GM21717 (cell line): ENCODE results near the gene ADPRS.

Experiments used
- ATAC-seq: cut with Tn5 transposase; IDR thresholded peaks from one replicate; pipeline ENCODE4 v1.9.1; 2021; ENCODE audit warnings: mild to moderate bottlenecking, moderate library complexity; ENCODE audit not compliant: unreplicated experiment

ADPRS gene

DNA sequence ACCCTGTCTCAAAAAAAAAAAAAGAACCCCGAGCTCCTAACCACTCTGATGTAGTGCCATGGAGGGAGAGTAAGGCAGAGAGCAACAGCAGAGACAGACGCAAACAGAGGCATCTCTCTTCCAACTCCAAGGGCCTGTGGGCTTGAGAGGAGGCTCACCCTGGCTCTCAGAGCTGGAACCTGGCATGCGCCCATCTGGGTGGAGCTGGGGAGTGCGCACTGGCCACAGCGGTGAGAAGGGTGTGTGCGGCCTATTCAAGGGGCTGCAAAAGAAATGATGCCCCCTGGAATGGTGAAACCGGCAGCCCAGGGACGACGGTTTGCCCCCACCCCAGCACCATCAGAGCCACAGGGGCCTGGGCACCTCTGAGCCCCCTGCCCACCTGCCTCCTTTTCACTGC lies 18.7 kb downstream of the ADPRS start:
- no peak for ATAC-seq

DNA sequence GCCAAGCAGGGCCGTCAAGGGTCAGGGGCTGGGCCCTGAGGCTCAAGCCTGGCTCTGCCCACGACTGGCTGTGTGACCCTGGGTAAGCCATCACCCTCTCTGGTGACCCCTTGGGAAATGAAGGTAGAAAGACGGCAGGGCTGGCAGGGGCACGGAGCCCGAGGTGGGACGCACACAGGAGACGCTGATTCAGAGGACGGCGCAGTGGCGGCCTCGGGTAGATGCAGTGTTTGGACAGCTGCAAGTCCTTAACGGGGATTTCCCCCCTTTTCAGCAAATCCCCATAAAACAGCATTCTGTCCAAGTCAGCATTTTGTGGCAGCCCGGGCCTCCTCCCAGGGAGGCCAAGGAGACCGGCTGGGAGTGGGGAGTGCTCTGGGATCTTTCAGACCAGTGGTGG lies 19.6 kb downstream of the ADPRS start:
- ATAC-seq = no peak

DNA sequence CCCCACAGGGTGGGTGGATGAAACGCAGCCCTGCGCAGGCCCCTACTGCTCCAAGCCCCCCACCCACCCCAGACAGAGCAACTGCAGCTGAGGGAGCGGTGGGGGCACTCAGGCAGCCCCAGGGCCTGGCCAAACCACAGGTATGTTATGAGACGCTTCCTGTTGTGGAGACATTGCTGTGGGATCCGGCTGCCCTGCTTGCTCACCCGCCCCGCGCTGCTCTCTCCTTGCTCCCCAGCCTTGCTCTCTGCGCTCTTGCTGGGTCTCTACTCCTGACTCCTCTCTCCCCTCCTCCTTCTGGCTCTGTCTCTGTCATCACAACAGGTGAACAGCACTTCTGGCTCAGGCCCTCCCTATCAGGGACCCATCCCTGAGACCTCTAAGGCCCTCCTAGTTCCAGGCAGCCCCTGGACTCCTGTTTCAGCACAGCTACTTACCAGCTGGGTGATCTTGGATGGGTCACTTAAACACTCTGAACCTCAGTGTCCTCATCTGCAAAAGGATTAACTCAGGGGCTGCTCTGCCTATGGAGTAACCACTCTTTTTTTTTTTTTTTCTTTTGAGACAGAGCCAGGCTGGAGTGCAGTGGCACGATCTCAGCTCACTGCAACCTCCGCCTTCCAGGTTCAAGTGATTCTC lies 20.5 kb downstream of the ADPRS start:
- ATAC-seq = no peak

DNA sequence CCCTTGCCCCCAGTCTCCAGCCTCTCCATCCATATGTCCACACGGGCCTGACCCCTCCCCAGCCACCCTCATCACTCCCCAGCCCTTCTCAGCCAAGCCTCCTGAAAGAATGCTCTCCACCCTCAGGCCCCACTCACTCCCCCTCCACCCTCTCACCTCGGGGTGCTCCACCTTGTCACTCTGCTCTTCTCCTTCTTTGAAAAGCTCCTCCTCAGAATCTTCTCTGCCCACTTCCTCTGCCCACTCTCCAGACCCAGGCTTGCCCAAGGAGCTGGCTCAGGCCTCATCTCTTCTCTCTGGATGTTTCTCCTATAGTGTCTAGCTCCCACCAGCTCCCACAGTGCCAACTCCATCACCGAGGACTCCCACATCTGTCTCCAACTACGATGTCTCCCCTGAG lies 22.5 kb downstream of the ADPRS start:
- ATAC-seq = no peak

DNA sequence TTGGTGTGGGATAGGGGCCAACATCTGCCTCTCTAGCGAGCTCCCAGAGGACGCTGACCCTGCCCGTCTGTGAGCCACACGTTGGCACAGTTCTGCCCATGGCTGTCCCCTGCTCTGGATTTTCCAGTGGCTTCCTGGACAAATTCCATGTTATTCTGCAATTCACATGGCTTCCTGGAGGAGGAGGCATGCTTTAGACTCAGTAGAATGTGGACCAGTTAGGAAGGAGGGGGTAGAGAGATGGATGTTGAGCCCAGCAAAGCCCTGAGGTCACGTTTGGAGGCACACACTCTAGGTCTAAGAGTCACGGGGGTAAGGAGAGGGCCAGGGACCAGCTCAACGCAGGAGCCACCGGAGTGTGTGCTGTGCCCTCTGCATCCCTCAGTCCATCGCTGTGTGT lies 24.1 kb downstream of the ADPRS start:
- no peak for ATAC-seq

DNA sequence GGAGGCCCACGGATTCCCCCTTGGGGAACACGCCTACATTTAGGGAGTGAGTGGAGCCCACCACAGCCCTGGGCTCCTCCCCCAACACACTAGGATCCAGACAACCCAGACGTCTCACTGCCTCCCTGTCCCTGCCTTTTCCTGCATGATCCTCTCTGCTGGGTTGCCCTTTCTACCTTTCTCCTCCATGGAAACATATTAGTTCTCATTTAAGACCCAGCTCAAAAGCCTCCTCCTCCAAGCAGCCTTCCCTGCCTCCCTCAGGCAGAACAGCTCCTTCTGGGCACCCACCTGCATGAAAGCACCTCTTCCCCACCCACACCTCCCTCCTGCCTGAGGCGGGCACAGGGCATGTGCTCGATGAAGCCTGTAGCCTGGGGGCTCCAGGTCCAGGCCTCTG lies 25.7 kb downstream of the ADPRS start:
- no peak for ATAC-seq

DNA sequence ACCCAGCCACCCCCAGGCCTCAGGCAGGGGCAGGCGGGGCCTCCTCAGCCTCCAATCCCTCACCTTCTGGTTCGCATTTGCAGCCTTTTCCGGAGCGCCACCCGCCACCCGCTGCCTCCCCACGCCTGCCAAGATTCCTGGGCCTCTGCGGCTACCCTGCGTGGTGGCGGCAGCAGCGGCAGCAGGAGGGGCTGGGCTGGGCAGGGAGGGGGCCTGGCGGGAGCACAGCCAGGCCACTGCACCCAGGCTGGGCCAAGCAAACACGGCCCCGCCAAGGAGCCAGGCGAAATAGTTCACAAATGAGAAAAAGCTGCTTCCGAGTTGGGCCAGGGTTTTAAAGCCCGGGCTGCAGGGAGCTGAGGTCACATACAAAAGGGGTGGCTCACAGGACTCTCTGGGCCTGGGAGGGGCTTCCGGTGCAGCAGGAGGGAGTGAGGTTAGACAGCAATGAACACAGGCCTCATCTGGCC lies 26.5 kb downstream of the ADPRS start:
- ATAC-seq = no peak

DNA sequence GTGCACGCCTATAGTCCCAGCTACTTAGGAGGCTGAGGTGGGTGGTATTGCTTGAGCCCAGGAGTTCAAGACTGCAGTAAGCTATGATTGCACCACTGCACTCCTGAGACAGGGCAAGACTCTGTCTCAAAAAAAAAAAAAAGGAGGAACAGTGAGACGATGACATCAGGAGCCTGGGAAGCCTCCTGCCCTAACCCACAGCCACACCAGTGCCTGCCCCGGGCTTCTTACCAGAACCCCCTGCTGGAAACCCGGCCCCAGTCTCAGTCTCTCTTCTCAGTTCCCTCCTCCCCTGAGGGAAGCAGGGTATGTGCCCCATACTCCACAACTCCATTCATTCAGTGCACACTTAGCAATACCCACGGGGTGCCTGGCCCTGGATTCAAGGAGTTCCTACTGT lies 27.2 kb downstream of the ADPRS start:
- ATAC-seq = no peak

DNA sequence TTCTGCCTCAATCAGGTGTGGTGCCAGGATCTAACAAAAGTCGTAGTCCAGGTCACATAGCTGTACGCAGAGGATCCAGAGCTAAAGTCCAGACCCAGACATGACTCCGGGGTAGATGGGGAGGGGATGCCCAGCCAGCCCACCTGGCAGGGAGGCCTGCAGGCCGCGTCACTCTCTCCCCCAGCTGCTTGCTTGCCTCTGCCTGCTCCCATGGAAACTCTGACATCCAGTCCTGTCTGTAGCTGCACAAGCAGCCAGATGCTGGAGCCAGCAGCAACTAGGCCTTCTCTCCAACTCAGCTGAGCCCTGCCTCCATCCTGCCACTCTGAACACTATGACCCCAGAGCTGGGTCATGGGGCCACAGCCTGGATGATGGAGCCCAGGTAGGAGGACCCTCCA lies 28.2 kb downstream of the ADPRS start:
- ATAC-seq = no peak

DNA sequence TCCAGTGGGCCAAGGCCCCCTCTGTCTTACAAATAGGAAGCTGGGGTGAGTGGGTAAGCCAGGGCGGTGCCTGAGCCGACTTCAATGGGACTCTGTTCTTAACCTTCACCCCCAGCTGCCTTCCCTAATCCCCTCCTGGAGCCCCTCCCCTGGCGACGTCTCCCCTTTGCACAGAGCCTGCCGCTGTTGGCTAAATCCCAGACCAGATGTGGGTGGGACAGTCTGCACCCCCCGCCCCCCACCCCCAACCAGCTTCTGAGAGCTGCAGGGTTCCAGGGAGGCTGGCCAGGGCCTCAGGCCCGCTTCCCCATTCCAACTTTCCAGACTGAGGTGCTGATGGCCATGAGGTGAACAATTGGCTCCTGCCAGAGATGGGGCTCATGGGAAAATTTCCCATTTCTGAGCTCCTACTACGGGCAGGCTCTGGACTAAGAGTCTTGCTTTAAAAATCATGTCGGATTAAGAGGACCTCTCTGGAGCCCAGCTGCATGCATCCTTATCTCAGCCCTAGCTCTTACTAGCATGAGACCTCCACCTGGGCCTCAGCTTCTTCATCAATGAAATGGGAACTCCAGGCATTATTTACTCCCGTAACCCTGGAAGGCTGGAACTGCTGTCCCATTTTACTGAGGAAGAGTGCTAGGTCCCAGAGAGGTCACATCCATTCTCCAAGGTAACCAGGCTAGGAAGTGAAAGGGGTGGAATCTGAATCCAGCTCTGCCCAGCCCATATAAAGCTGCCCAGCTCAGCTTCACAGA lies 29.9 kb downstream of the ADPRS start:
- ATAC-seq = no peak

DNA sequence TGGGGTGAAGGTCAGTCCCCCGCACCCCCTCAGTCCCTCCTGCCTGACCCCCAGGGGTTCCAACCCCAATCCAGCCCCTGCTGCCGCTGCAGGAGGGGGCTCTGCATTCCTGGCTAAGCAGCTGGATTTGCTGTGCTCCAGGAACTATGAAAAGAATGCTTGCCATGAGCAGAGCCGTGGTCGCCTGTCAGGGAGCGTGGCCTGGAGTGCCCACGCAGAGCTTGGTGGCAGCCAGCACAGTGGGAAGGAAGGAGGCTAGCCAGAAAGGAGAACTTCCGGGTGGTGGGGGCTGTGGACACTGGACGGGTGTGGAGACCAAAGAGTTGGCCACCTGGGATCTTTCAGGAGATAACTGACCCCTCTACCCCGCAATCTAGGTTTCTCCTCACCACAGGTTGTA lies 30.8 kb downstream of the ADPRS start:
- no peak for ATAC-seq

DNA sequence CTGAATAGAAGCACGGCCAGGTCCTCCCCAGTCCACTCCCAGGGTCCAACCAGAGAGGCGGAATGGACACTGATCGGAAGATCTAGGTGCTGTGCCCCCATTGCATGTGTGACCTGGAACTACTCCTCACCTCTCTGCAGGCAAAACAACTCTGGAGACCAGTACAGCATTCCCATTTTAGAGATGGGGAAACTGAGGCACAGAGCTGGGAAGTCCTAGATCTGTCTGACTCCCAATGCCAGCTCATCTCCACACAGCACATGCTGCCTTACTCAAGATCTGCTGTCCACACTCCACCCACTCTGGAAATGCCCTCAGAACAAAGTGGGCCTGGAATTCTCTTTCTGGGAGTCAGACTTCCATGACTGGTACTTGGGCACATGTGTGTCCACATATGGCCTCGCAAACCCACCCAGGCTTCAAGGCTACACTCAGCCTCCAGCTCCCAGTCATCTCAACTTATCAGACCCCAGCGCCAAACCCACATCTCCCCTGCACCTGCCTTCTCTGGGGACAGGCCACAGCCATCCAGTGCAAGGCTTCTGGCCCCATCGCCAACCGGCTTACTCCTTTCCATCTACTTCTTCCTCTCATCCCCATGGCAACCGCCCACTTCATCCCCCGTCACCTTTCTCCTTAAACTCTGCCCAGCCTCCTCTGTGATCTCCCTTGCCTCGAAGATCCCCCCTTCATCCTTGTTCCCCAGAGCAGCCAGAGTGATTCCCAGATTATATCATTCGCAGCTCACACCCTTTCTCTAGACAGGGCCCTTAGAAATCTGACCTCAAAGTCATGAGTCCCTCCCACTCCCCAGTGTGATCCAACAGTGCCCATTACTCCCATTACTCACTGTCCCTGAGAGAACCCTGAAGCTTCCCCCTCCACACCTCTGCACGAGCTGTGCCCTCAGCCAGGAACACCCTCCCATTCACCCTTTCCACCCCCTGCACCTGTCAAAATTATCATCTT lies 33.7 kb downstream of the ADPRS start:
- ATAC-seq = no peak

DNA sequence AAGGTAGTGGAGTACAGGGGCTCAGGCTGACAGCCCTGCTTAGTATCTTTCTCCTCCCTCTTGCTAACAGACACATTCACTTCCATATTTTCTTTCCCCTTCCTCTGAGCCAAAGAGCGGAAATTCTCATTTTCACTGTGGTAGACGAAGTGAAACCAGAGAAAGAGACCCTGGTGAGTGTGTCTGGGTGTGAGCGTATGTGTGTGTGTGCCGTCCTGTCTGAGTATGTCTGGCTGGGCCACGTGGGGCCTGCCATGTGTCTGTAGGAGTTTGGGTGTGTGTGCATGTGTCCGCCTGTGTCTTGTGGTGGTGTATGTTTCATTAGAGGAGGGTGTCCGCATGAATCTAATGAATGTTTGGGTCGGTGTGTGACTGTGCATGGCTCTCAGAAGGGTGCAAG lies 34.7 kb downstream of the ADPRS start:
- no peak for ATAC-seq

DNA sequence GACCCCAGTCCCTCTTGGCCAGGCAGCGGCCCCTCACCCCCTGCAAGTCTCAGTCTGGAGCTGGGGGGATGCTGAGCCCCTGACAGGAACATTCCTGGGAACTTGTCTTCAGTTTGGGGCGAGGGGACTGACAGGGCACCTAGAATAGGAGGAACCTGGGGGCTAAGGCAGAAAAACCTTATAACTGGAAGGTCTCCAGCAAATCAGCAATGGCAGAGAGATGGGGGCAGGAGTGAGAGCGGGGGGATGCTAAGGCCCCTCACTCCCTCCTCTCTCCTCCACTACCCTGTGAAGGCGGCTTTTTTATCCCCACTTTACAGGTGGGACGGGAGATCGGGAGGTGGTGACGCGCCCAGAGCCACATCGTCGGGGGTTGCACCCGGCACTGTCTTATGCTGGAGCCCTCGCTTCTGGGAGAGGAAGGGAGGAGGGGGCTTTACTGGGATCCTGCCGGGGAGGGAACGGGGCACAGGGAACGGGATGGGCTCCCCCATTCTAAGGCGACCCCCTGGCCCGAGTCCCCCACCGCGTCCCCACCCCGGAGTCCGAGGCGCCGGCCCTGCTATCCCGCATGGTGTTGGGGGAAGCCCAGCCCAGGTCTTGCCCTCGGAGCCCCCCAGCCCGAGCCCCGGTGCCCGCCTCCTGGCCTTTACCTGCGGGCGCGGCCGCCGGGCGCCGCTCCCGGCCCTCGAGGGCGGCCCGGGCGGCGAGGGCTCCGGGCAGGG lies 35.9 kb downstream of the ADPRS start:
- no peak for ATAC-seq

DNA sequence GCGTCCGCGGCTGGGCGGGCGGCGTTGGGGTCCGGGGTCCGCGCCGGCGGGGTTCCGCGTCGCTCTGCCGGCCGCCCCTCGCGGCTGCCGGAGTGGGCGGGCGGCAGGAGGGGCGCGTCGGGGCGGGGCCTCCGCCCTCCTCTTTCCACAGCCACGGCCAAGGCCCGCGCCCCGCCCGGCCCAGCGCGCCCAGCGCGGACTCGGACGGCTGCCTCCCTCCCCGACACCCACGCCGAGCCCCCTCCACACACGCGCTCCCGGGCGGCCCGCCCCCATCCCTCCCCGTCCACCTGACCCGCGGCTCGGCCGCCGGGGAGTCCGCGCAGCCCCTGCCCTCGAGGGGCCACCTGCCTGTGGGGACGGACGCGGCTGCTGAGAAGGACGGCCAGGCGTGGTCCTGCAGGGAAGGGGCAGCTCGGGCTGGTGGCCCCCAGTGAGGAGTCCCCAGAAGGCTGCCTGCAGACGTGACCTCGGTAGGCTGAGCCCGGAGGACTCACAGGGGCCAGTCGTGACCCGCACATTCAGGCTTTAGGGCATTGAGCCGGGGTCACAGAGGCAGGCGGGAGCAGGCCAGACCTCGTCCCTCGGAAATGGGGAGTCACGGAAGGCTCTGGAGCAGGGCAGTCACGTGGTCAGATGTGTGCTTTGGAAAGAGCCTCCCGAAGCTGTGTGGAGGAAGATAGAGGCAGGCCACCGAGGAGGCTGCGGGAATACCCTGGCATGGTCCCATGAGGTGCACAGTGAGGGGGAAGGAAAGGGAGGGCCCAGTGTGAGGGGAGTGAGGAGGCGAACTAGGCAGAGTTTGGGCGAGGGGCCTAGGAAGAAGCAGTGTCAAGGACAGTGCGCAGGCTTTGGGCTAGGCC lies 36.7 kb downstream of the ADPRS start, which contains the start of gene COL8A2:
Gene COL8A2 (minus strand): TSS at position 94 of the 863 bp plus-strand sequence. CDS start 24,980 bp downstream, outside the sequence.
- ATAC-seq = no peak

DNA sequence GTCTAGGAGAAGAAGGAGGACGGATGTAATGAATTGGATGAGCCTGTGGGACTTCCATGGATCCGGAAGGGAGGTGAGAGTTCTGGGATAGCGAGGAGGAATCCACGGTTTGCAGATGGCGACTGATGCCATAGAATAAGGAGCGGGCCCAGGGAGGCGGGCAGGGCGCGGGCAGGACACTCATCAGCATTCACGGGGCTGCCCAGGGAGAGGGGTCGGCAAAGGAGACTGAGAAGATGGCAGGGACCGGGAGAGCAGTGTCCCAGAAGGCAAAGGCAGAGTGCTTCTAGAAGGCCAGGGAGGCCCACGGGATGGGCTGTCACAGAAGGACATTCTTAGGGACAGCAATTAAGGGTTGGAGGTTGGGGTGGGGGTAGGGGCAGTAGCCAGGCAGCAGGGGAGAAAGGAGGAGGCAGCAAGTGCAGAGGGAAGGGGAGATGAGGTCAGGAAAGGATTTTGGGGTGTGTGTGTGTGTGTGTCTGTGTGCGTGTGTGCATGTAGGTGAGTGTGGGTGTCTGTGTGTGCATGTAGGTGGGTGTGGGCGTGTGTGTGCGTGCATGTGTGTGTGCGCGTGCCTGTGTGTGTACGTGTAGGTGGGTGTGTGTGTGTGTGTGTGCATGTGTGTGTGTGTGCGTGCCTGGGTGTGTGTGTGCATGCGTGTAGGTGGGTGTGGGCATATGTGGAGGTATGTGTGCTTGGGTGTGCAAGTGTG lies 37.5 kb downstream of the ADPRS start:
- ATAC-seq = no peak

DNA sequence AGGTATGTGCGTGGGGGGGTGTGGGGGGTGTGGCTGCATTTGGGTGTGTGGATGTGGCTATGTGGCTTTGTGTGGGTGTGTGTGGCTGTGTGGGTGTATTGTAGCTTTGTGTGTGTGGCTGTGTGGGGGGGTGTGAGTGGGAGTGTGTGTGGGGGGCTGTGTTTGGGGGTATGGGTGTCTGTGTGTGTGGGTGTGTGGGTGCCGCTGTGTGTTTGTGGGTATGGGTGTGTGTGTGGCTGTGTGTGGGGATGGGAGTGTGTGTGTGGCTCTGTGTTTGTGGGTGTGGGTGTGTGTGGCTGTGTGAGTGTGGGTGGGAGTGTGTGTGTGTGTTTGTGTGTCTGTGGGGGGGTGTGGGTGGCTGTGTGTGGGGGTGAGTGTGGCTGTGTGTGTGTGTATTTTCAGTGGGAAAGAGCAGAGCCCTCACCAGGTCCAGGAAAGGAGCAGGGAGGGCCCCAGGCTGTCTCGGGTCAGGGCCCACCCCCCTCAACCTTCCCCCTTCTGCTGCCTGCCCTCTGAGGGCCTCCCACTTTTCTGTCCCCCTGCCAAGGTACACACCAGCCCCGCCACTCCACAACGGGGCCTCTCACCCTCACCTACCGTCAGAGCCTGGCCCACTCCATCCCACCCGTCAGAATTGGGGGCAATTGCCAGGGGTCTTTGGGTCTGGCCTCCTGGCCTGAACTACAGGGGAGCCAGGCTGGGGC lies 38.3 kb downstream of the ADPRS start:
- ATAC-seq = no peak

DNA sequence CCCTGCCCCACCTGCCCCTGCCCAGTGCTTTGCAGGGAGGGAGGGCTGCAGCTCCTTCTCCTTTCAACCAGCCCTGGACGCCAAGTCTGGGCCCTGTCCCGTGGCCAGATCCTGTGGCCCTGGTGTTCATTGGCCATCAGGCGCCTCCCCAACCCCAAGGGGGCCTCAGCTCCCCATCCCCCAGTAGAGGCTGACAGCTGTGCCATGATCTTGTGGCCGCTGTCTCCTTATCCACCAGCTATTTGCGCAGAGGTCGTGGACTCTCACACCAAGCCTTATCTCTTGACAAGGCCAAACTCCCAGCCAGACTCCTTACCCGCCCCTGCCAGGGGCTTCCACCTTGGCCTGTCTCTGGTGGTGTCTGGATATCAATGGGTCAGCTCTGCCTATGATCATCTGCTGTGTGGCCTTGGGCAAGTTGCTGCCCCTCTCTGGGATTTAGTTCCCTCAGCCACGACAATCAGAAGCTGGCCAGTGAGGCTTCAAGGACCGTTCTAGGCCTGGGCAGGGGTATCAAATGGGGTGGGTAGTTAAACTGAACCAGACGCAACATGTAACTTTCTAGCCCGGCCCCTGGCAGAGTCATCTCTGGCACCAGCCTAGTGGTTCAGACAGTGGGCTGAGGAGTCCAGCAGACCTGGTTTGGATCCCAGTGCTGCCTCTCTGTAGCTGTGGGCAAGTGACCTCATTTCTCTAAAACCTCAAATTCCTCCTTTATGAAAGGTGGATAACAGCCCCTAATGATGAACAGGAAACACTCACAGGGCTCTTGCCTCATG lies 39.6 kb downstream of the ADPRS start:
- no peak for ATAC-seq
